Mononuclear cell (primary cell): Measurements from ENCODE around the gene ZNF264. TPM values are rescaled to one million over a fixed set of nuclear protein-coding genes. Genes with fewer than 3 reads are reported as not detected.
"Not testable (repeated sequence)": the region's sequence is repeated elsewhere in the genome, so short reads cannot be mapped to it uniquely, and the experiment has no call there.

Source experiments
- H3K27me3 ChIP-seq: 2 replicates; pipeline ENCODE4 v1.6.0; 2011; ENCODE audit warnings: low read length, control low read depth; ENCODE audit not compliant: insufficient read depth
- H3K4me1 ChIP-seq: 2 replicates; pipeline ENCODE4 v1.5.1; 2011; ENCODE audit warnings: mild to moderate bottlenecking, low read length, control low read depth; ENCODE audit not compliant: insufficient read depth
- H3K4me3 ChIP-seq: 2 replicates; pipeline ENCODE4 v1.5.1; 2011; ENCODE audit warnings: mild to moderate bottlenecking, low read length, moderate library complexity
- H3K9me3 ChIP-seq: 2 replicates; pipeline ENCODE4 v1.5.1; 2011; ENCODE audit warnings: low read depth, mild to moderate bottlenecking, control low read depth, low read length
- total RNA-seq: library from RNA; depleted of rRNA; stranded (reverse); fragments of >200 nt; gene quantifications from one replicate; pipeline ENCODE4 v1.2.3, GENCODE V29; 2012

The ZNF264 gene
- total RNA-seq, 1 donor, result 37.5 TPM

- H3K9me3 ChIP-seq, result no peaks in the 10 kb centered on the region
- no peaks in the 10 kb centered on the region for H3K4me1 ChIP-seq
- H3K4me3 ChIP-seq, result no peak overlapping the region
- H3K27me3 ChIP-seq, result no peaks in the 10 kb centered on the region
Observed at GRCh38 chr19:57231686-57232085, 40.4 kb downstream of the ZNF264 start.

GRCh38 chr19:57233207-57233606, 41.9 kb downstream of the ZNF264 start:
- no peaks in the 10 kb centered on the region for H3K4me1 ChIP-seq
- no peaks in the 10 kb centered on the region for H3K9me3 ChIP-seq
- no peaks in the 10 kb centered on the region for H3K27me3 ChIP-seq
- H3K4me3 ChIP-seq, result no peak overlapping the region

GRCh38 chr19:57239982-57240310, 48.6 kb downstream of the ZNF264 start:
- H3K4me1 ChIP-seq, result peaks cover 21% of the 10 kb centered on the region
- no peaks in the 10 kb centered on the region for H3K9me3 ChIP-seq
- no peaks in the 10 kb centered on the region for H3K27me3 ChIP-seq
- peak overlapping the region; percentile 74 for H3K4me3 ChIP-seq

- Histone ChIP-seq H3K27me3 (no peaks in the 10 kb centered on the region), H3K9me3 (no peaks in the 10 kb centered on the region), H3K4me1 (peaks cover 21% of the 10 kb centered on the region), H3K4me3 (peak within 1 kb of the TSS; percentile 74)
Observed at GRCh38 chr19:57240311-57241090, 49.2 kb downstream of the ZNF264 start, which contains the start of gene ZNF805. Gene ZNF805, plus strand, starts transcription at chr19:57240632. Its CDS starts 260 bp downstream, at chr19:57240892.

- no peaks in the 10 kb centered on the region for H3K9me3 ChIP-seq
- no peaks in the 10 kb centered on the region for H3K27me3 ChIP-seq
- H3K4me3 ChIP-seq, result peak overlapping the region; percentile 74
- peaks cover 21% of the 10 kb centered on the region for H3K4me1 ChIP-seq
Observed at GRCh38 chr19:57241176-57241575, 49.9 kb downstream of the ZNF264 start.

- Histone ChIP-seq H3K9me3 (no peaks in the 10 kb centered on the region), H3K4me3 (no peak overlapping the region), H3K27me3 (no peaks in the 10 kb centered on the region), H3K4me1 (peaks cover 21% of the 10 kb centered on the region)
Observed at GRCh38 chr19:57242821-57243220, 51.5 kb downstream of the ZNF264 start.

GRCh38 chr19:57244513-57244912, 53.2 kb downstream of the ZNF264 start:
- Histone ChIP-seq H3K27me3 (no peaks in the 10 kb centered on the region), H3K4me3 (no peak overlapping the region), H3K4me1 (peaks cover 21% of the 10 kb centered on the region)

GRCh38 chr19:57245066-57245465, 53.8 kb downstream of the ZNF264 start:
- H3K27me3 ChIP-seq, result no peaks in the 10 kb centered on the region
- H3K4me1 ChIP-seq, result peaks cover 18% of the 10 kb centered on the region
- H3K9me3 ChIP-seq, result no peaks in the 10 kb centered on the region
- no peak overlapping the region for H3K4me3 ChIP-seq

More at GRCh38 chr19:57244513-57244912, 53.2 kb downstream of the ZNF264 start:
- H3K9me3 ChIP-seq, result no peaks in the 10 kb centered on the region

- Histone ChIP-seq H3K27me3 (no peaks in the 10 kb centered on the region), H3K9me3 (no peaks in the 10 kb centered on the region), H3K4me3 (no peak overlapping the region), H3K4me1 (peaks cover 16% of the 10 kb centered on the region)
Observed at GRCh38 chr19:57245959-57246358, 54.7 kb downstream of the ZNF264 start.

- no peaks in the 10 kb centered on the region for H3K27me3 ChIP-seq
- H3K9me3 ChIP-seq, result no peaks in the 10 kb centered on the region
- H3K4me3 ChIP-seq, result no peak overlapping the region
- H3K4me1 ChIP-seq, result no peaks in the 10 kb centered on the region
Observed at GRCh38 chr19:57248646-57249045, 57.3 kb downstream of the ZNF264 start.

GRCh38 chr19:57249329-57249728, 58.0 kb downstream of the ZNF264 start:
- Histone ChIP-seq H3K4me3 (no peak overlapping the region), H3K27me3 (no peaks in the 10 kb centered on the region), H3K9me3 (no peaks in the 10 kb centered on the region)

GRCh38 chr19:57253767-57254166, 62.5 kb downstream of the ZNF264 start:
- not testable (repeated sequence) for H3K9me3 ChIP-seq, H3K27me3 ChIP-seq, H3K4me3 ChIP-seq, H3K4me1 ChIP-seq

More at GRCh38 chr19:57249329-57249728, 58.0 kb downstream of the ZNF264 start:
- H3K4me1 ChIP-seq, result no peaks in the 10 kb centered on the region

GRCh38 chr19:57262044-57262443, 70.7 kb downstream of the ZNF264 start:
- H3K4me3 ChIP-seq, result no peak overlapping the region
- no peaks in the 10 kb centered on the region for H3K9me3 ChIP-seq
- no peaks in the 10 kb centered on the region for H3K4me1 ChIP-seq
- no peaks in the 10 kb centered on the region for H3K27me3 ChIP-seq

- Histone ChIP-seq H3K4me3 (no peak overlapping the region), H3K4me1 (no peaks in the 10 kb centered on the region), H3K9me3 (no peaks in the 10 kb centered on the region), H3K27me3 (no peaks in the 10 kb centered on the region)
Observed at GRCh38 chr19:57263244-57263741, 72.0 kb downstream of the ZNF264 start.

GRCh38 chr19:57267291-57267690, 76.0 kb downstream of the ZNF264 start:
- H3K4me1 ChIP-seq, result no peaks in the 10 kb centered on the region
- no peaks in the 10 kb centered on the region for H3K9me3 ChIP-seq
- no peak overlapping the region for H3K4me3 ChIP-seq
- H3K27me3 ChIP-seq, result no peaks in the 10 kb centered on the region
